AG10803 (cell line): ENCODE results near the gene IL18RAP.

Experiments used
- DNase-seq: peaks from one replicate; pipeline ENCODE4 v3.0.0; 2010; ENCODE audit warnings: low read depth
- H3K4me3 ChIP-seq: 2 replicates; pipeline ENCODE4 v1.5.1; 2011; ENCODE audit warnings: mild to moderate bottlenecking, low read length, control low read depth
- CTCF ChIP-seq: conservative IDR thresholded peaks from 2 replicates; pipeline ENCODE4 v1.5.1; 2011; ENCODE audit warnings: mild to moderate bottlenecking, low read length, control low read depth, inconsistent platforms

Gene IL18RAP

GRCh38 chr2:102387763-102388546 is 35.0 kb upstream of the IL18RAP start:
- H3K4me3 ChIP-seq, result no peak overlapping the region
- DNase-seq, result no peak
- no peak for TF ChIP-seq CTCF

- no peak for DNase-seq
- TF ChIP-seq CTCF, result no peak
- H3K4me3 ChIP-seq, result no peak overlapping the region
Observed at GRCh38 chr2:102391565-102391964, 31.4 kb upstream of the IL18RAP start.

- no peak for TF ChIP-seq CTCF
- no peak overlapping the region for H3K4me3 ChIP-seq
- DNase-seq, result no peak
Observed at GRCh38 chr2:102392096-102392495, 30.9 kb upstream of the IL18RAP start.

GRCh38 chr2:102392942-102393341 is 30.0 kb upstream of the IL18RAP start:
- no peak for TF ChIP-seq CTCF

GRCh38 chr2:102396012-102396411 is 26.9 kb upstream of the IL18RAP start:
- no peak for TF ChIP-seq CTCF
- DNase-seq, result no peak
- no peak overlapping the region for H3K4me3 ChIP-seq

More at GRCh38 chr2:102392942-102393341, 30.0 kb upstream of the IL18RAP start:
- H3K4me3 ChIP-seq, result no peak overlapping the region
- DNase-seq, result no peak

GRCh38 chr2:102397209-102397608 is 25.8 kb upstream of the IL18RAP start:
- DNase-seq, result no peak
- H3K4me3 ChIP-seq, result no peak overlapping the region
- TF ChIP-seq CTCF, result no peak

- H3K4me3 ChIP-seq, result no peak overlapping the region
- no peak for DNase-seq
- no peak for TF ChIP-seq CTCF
Observed at GRCh38 chr2:102399499-102400141, 23.3 kb upstream of the IL18RAP start.
